ENCODE measurements around the gene RPS16.
"Not testable (repeated sequence)": the region's sequence is repeated elsewhere in the genome, so short reads cannot be mapped to it uniquely, and the experiment has no call there.

The RPS16 gene

DNA sequence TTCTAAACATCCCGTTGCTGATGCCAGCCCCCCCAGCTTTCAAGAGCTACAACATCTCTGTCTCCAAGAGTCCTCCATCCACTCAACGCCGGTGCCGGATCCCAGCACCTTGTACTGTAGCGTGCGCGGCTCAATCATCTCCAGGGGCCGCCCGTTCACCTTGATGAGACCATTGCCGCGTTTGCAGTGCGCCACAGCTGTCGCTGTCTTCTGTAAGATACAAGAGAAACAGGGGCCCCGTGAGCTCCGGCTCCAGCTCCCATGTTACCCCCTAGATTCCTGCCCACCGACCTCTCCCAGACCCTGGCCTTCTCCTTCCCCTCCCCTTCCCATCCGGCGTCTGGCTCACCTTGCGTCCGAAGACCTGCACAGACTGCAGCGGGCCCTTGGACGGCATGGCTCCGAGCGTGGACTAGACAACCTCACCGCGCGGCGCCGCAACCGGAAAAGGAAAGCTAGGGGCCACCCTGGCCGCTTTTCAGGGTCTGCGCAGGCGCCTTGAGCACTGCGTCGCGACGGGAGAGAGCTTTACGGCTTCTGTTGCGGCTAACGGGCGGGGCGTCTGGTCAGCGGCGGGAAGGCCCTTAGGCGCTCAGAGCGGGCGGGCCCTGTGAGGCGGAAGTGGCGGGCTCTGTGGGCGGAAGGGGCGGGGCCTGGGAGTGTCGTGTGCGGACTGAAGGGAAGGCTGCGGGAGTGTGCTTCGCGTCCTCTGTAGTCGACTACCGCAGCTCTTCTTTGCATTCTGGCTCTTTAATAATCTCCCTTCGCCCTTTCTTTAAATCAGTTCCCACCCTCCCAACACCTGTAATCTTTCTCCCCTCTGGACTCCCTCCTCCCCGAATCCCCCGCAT is at the start of gene RPS16:
TSS of gene RPS16 (minus strand) at position 451 of the 851 bp plus-strand sequence. CDS start at position 397, 54 bp downstream.
- DNase-seq = peak; percentile 98

- no peak for DNase-seq
These were observed 47.4 kb upstream of the RPS16 start for GRCh38 chr19:39483141-39483540.

DNA sequence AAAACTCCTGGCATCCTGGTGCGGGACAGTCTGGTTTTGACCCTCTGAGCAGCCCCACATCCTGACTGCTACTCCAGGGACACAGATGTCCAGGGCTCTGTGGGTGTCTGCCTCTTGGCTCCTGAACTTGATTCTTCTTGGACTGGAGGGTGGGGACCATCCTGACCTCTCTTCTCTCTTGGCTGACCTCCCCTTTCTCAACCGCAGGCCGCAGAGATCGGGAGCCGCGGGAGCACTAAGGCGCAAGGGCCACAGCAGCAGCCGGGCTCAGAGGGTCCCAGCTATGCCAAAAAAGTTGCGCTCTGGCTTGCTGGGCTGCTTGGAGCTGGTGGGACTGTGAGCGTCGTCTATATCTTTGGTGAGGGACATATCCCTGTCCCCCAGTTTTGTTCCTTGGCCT is 45.9 kb upstream of the RPS16 start:
- no peak for DNase-seq

GRCh38 chr19:39481229-39481545 is 45.4 kb upstream of the RPS16 start:
- no peak for DNase-seq

DNA sequence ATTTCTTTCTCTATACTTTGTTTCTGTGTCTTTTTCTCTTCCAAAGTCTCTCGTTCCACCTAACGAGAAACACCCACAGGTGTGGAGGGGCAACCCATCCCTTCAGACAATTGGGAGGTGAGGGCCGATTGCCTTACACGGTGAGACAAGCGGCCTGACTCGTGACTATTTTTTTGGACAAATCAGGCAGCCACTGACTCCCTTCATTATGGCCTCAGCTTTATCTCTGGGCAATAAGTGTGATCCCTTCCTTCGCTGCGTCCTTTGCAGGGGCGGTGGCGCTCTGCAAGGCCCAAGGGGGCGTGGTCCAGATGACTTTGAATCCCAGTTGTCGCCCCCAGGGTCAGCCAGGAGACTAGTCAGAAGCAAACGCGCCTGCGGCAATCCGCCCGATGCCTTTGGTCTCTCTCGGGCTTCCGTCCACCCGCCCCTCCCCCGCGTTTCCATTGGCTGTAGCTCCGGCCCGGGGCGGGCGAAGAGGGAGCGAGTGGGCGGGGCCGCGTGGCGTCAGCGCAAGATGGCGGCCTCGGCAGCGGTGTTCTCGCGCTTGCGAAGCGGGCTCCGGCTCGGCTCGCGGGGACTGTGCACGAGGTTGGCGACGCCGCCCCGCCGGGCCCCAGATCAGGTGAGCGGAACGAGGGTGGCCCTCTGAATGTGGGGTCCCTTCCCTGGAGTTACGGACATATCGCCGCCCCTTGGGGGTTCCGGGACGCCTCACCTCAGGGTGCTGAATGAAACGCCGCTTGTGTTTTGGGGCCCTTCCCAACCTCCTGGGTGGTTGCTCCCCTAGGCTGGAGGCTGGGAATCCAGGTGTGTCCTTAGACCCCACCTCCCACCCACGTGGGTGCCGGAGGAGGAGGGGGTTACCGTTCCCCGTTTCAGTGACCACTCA is 44.8 kb upstream of the RPS16 start, which contains the start of gene TIMM50:
TSS of gene TIMM50 (plus strand) at position 502 of the 892 bp plus-strand sequence. CDS start at position 518, 16 bp downstream.
- peak; percentile 93 for DNase-seq

GRCh38 chr19:39479916-39480315 is 44.2 kb upstream of the RPS16 start:
- DNase-seq = no peak

GRCh38 chr19:39479319-39479801 is 43.6 kb upstream of the RPS16 start:
- not testable (repeated sequence) for DNase-seq

DNA sequence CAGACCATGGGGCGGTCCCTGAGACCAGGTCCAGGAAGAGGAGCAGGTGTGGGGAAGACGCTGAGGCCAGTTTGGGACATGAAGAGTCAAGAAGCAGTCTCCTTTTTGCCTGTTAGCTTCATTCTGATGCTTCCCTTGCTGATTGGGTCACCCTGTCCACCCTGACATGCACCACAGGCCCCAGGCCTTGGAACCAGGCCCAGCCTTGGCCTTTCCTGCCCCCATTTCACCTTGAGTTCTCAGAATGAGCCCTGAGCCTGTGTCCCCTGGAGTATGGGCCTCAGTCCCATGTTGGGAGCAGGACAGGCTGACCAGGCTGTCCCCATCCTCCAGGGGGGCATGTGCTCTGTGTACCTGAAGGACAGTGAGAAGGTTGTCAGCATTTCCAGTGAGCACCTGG is 40.0 kb upstream of the RPS16 start:
- no peak for DNase-seq

GRCh38 chr19:39474139-39474620 is 38.4 kb upstream of the RPS16 start:
- DNase-seq = peak; percentile 31

DNA sequence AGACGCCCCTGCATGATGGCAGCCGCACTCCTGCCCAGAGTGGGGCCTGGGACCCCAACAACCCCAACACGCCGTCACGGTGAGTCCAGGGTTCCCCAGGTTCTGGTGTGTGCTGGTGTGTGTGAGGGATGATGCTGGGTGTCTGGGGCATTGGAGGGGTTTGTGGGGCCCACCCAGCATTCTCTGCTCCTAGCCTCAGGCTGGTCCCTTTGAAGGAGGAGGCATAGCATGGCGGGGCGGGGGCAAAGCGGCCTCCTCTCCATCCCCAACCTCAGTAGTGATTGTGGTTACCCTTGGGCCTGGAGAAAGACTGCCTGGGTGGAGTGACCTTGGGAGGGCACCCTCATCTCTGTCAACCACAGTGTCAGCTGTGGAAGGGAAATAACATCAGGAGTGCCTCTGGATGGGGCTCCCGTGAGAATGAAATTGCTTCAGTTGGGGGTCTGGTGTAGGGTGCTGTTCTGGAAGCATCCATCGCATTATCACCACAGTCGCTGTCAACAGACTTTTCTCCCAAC is 37.8 kb upstream of the RPS16 start:
- no peak for DNase-seq

DNA sequence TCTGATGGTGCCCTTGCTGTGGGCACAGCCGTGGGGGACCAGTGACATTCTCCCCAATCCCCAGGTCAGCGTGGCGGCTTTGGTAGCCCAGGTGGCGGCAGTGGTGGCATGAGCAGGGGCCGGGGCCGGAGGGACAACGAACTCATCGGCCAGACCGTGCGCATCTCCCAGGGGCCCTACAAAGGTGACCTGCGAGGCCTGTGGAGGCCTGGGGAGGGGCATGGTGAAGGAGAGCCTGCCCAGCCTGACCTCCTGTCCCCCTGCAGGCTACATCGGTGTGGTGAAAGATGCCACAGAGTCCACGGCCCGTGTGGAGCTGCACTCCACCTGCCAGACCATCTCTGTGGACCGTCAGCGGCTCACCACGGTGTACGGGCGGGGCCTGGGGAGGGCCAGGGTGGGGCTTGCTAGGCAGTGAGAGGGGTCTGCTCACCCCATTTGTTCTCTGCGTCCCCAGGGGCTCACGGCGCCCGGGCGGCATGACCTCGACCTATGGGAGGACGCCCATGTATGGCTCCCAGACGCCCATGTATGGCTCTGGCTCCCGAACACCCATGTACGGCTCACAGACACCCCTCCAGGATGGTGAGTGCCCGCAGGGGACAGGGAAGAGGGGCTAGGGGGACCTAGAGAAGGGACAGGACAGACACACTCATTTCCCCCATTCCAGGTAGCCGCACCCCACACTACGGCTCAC is 37.1 kb upstream of the RPS16 start:
- no peak for DNase-seq

GRCh38 chr19:39471756-39472536 is 36.2 kb upstream of the RPS16 start:
- DNase-seq = no peak

- DNase-seq = no peak
These were observed 35.1 kb upstream of the RPS16 start for GRCh38 chr19:39470724-39471339.

DNA sequence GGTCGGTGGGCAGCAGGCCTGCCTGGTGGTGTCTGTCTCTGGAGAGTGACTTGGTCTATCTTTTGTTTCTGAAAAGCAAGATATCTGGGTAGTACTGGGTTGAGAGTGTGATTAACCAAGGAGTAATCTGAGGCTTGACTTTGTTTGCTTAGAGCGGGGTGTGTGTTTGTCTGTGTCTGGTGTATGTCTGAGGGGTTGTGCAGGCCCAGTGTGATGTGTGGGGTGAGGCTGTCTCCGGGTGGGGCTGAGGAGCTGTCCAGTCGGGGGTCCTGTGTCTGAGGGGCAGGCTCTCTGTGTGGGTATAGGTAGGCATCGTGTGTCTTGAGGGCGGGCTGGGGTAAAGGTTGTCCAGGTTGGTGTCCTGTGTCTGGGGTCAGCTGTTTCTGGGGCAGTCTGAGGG is 33.8 kb upstream of the RPS16 start:
- no peak for DNase-seq

DNA sequence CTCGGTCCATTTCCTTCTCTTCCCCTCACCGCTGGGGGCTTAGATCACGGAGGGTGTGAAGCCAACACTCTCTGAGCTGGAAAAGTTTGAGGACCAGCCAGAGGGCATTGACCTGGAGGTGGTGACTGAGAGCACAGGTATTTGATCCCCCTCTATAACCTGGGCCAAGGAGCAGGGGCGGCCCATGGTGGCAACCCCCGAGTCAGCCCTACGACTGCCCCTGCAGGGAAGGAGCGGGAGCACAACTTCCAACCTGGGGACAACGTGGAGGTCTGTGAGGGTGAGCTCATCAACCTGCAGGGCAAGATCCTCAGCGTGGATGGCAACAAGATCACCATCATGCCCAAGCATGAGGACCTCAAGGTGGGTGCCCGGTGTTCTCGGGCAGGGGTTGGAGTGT is 33.3 kb upstream of the RPS16 start:
- DNase-seq = no peak

GRCh38 chr19:39467941-39468340 is 32.2 kb upstream of the RPS16 start:
- DNase-seq = no peak

DNA sequence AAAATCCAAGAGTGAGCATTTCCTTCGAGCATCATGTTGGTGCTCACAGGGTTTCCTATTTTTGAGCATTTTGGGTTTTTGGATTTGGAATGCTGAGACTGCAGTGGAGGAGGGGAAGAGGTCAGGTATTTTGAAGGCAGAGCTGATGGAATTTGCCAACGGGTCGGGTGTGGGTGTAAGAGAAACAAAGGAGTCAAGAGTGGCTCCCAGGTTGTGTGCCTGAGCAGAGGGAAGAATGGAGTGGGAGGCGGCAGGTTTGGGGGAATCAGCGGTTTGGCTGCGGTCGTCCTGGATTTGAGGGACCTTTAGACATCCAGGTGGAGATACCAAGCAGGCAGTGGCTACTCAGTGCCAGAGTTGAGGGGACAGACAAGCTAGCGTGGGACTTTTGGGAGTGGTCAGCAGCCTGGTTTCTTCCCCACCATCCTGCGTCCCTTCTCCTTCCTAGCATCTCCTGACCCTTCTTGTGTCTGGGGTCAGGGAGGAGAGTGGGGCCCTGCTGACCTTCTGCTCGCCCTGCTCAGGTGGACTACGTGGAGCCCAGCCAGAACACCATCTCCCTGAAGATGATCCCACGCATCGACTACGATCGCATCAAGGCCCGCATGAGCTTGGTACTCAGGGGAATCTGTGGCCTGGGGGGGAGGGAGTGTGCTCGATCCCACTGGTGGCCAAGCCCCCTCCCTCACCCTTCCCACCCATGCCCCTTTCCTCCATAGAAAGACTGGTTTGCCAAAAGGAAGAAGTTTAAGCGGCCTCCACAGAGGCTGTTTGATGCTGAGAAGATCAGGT is 30.4 kb upstream of the RPS16 start:
- no peak for DNase-seq

DNA sequence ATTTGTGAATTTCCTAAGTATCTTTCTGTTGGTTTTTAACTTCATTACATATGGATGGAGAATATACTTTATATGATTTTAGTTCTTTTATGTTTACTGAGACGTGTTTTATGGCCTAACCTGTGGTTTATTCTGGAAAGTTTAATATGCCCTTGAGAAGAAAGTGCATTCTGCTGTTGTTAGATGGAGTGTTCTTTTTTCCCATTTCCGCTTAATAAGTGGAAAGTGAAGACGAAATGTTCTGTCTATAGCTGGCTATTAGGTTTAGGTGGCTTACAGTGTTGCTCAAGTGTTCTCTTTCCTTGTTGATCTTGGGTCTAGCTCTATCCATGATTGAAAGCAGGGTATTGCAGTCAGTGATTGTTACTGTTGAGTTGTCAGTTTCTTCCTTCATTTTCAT is 27.7 kb upstream of the RPS16 start:
- DNase-seq = no peak

GRCh38 chr19:39451257-39451656 is 15.5 kb upstream of the RPS16 start:
- not testable (repeated sequence) for DNase-seq

DNA sequence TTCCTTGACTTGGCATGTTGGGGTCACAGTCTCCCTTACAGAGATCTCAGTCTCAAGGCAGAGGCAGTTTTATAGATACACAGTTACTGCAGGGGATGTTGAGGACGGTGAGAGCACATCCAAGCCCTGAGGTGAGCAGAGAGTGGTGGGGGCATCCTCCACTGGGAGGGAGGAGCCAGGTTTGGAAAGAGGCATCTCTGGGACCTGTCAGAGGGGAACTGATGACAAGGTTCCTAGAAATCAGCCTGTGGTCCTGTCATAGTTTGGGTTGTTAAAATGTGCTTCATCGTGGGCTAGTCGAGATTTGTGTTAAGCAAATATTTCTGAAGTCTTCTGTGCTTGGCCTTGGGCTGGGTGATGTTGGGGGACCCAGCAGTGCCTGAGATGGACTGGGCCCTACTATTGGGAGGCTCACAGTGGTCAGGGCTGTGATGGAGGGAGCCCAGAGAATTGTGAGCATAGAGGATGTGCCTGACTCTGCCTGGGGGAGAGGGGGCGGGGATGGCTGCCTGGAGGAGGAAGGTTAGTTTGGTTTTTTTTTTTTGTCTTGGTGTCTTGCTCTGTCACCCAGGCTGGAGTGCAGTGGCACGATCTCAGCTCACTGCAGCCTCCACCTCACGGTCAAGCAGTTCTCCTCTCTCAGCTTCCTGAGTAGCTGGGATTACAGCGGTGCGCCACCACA is 13.5 kb upstream of the RPS16 start:
- DNase-seq = no peak
